Measurements from ENCODE around the gene SPARC.
A peak's percentile ranks its signal among the peaks of the same experiment; 100 is the strongest.
"Not testable (repeated sequence)": the region's sequence is repeated elsewhere in the genome, so short reads cannot be mapped to it uniquely, and the experiment has no call there.

Gene SPARC, protein sequence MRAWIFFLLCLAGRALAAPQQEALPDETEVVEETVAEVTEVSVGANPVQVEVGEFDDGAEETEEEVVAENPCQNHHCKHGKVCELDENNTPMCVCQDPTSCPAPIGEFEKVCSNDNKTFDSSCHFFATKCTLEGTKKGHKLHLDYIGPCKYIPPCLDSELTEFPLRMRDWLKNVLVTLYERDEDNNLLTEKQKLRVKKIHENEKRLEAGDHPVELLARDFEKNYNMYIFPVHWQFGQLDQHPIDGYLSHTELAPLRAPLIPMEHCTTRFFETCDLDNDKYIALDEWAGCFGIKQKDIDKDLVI

DNA sequence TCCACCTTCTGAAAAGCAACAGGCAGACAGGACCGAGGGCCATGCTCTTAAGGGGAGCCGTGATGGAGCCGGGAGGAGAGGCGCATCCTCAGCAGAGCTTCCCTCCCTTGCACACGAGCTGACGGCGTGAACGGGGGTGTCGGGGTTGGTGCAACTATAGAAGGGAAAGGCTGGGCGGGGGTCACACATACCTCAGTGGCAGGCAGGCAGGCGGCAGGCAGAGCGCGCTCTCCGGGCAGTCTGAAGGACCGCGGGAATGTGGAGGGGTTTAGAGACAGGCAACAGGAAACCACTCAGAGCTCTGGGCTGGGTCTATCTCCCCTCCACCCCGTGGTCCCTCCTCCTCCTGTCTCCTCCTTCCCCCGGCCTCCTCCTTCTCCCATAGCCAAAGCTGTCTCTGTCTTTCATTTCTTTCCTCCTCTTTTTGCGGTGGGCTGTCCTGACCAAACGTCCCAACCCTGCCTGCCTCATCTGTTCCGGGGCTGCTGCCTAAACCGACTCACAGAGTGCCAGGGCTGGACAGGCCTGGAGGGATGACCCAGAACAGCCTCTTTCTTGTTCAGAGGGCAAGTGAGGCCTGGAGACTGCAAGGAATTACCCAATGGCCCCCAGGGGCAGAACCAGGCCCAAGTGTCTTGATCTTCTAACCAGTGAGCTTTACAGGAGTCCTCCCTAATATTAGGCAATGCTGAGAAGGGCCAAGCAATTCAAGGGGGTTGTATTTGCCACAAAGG is at the start of gene SPARC:
SPARC (minus strand) TSS at position 242 of the 734 bp plus-strand sequence. CDS start 10,727 bp downstream, outside the sequence.
- DNase-seq = no peak

DNA sequence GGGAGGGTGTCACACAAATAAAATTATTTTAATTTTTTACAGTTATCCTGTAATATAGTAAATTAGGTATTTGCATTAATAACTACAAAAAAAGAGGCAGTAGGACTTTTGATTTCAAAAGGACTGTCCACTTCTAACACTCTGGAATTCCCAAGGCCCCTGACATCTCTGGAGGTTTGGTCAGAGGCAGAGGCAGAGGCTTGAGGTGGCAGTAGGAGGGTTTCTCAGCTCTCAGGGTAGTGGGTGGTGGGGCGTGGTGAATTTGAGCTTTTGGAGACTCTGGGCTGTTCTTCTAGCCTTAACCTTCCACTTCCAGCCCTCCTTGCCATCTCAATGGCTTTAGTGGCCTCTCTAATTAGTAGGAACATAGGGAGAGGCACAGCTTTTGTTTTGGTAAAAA is 48.9 kb upstream of the SPARC start:
- no peak for DNase-seq

DNA sequence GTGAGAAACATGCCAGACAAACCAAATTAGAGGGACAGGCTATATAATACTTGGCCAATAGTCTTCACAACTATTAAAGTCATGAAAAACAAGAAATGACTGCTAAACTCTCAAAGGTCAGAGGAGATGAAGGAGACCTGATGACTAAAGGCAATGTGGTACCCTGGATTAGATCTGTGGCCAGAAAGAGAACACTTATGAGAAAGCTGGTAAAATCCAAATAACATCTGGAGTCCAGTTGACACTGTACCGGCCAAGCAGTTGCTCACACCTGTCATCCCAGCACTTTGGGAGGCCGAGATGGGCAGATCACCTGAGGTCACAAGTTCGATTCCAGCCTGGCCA is 47.3 kb upstream of the SPARC start:
- DNase-seq = no peak

DNA sequence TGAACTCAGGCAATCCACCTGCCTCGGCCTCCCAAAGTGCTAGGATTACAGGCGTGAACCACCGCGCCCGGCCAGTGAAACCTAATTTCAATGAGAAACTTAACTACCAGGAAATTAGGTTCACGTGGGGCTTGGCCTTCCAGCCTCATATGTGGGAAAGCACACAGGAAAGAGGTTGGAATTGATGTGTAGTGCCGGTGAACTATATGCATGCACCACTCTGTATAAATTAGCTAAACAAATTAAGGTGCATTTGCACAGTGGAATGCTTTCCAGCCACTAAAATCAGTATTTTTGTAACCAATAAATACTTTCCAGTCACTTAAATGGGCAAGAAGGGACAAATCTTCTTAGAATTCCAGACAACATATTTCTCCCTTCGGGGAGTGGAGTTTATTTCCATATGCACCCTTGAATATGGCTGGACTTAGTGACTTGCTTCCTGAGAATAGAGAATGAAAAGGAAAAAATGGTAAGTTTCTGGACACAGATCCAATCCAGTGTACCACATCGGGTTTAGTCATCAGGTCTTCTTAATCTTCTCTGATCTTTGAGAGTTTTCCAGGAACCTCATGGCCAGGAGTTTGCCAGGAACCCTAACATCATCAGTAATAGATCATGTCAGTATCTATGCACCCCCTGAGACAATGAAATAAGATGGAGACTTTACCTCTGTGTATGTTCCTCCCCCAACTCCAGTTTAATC is 46.8 kb upstream of the SPARC start:
- DNase-seq = no peak

DNA sequence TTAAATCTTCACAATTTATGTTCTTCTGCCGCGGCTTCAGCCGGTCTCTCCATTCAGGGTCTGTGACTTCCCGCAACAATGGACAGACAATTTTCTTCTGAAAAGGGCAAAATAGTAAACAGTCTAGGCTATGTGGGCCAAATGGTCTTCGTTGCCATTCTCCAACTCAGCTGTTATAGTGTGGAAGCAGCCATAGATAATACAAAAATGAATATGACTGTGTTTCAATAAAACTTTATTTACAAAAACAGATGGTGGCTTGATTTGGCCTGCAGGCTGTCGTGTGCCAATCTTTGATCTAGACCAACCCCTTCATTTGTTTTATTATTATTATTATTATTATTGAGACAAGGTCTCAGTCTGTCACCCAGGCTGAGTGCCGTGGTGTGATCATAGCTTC is 43.7 kb upstream of the SPARC start:
- DNase-seq = no peak

DNA sequence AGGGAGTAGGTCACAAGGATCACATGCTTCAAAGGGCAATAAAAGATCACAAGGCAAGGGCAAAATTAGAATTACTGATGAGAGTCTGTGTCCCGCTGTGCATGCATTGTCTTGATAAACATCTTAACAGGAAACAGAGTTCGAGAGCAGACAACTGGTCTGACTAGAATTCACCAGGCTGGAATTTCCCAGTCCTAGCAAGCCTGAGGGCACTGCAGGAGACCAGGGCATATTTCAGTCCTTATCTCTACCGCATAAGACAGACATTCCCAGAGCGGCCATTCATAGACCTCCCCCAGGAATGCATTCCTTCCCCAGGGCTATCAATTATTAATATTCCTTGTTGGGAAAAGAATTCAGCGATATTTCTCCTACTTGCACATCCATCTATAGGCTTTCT is 42.9 kb upstream of the SPARC start:
- not testable (repeated sequence) for DNase-seq

GRCh38 chr5:151724360-151724759 is 37.6 kb upstream of the SPARC start:
- DNase-seq = no peak

DNA sequence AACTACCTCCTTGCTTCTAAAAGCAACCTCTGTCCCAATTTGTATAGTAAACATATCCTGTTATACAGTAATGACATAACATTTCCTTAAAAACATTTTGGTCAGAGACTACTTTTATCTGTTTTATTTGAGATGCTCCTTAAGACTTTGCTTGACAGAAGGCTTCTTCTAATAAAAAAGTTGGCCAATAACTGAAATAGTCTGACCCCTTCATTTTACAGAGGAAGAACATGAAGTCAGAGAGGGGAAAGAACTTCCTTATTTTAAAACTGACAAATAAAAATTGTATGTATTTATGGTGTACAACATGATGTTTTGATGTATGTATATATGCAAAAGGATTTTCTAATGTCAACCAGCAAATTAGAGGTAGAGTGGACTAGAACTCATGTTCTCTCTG is 35.8 kb upstream of the SPARC start:
- DNase-seq = no peak

DNA sequence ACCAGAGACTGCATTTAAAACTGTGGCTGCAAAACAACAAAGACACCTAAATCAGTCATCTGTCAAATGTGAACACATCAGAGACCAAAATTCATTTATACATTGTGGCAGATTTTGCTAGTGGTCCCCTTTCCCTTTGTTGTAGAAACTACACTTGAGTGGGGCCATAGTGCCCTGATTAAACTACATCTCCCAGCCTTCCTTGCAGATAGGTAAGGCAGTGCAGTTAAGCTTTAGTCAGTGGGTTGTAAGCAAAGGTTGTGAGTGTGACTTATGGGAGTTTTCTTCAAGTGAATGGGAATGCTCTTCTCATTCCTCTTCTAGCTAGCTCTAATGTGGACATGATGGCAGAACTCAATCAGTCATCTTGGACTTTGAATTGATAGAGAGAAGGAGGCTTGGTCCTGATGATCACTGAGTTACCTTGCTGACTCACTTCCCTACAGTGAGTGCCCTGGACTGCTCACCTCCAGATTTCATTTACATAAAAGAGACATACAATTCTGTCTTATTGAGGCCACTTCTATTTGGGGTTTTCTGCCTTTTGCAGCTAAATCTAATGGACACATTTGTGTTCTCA is 35.2 kb upstream of the SPARC start:
- no peak for DNase-seq

DNA sequence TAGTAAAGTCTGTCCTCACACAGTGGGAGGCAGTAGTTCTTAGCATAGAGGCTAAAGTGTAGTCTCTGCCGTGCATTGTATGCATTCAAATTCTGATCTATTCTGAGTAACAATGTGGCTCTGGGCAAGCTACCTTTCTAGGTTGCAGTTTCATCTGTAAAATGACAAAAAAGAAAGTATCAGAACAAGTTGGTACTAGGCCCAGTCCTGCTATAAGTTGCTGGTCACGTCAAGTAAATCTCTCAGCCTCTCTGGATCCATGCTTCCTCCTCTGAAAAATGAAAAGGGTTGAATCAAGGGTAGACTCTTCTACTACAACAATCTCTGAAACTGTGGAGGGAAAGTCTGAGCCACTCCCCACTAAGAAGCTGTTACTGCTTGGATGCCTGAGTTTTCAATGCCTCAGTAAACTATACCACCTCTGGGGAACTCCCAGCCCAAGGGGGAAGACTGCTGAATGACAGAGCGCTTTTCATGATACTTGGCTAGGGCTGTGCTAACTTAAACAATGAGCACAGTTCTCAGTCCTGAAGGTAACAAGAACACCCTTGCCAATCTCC is 34.5 kb upstream of the SPARC start:
- no peak for DNase-seq

DNA sequence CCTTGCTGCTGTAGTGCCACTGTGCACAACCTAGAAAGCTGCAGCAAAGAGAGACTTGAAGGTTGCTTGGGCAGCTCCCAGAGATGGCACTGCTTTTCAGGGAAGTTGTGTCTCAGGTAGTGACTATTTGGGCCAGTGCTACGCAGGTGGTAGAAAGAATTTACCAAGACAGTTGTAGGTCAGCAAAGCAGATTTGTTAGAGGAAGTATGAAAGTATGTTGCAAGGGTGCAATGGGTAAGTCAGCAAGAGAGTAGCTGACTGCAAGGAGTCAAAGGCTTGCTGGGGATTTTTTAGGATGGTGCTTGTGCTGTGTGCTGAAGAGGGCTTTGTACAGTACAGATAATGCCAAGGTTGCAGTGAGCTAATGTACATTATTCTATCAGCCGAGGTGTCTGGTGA is 33.5 kb upstream of the SPARC start:
- no peak for DNase-seq

GRCh38 chr5:151719228-151720000 is 32.7 kb upstream of the SPARC start:
- DNase-seq = peak; percentile 3

DNA sequence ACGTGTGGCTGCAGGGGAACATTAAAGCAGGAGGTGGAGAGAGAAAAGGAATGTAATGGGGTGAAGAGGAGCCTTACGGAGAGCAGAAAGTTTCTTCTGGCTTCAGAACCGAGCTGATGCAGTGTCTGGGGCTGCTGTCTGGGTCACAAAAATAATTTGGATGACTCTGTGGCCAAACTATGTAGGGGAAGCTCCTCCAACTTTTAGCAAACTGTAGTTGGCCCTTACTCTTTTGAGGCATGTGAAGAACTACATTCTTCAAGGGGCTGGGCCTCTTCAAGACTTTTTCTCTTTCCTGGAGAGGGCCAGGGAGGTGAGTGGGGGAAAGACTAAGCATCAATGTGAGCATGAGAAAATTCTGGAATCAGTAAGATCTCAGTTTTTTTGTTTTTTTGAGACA is 31.9 kb upstream of the SPARC start:
- no peak for DNase-seq

- no peak for DNase-seq
Observed at GRCh38 chr5:151718153-151718552, 31.4 kb upstream of the SPARC start.

GRCh38 chr5:151717416-151717815 is 30.7 kb upstream of the SPARC start:
- DNase-seq = no peak

DNA sequence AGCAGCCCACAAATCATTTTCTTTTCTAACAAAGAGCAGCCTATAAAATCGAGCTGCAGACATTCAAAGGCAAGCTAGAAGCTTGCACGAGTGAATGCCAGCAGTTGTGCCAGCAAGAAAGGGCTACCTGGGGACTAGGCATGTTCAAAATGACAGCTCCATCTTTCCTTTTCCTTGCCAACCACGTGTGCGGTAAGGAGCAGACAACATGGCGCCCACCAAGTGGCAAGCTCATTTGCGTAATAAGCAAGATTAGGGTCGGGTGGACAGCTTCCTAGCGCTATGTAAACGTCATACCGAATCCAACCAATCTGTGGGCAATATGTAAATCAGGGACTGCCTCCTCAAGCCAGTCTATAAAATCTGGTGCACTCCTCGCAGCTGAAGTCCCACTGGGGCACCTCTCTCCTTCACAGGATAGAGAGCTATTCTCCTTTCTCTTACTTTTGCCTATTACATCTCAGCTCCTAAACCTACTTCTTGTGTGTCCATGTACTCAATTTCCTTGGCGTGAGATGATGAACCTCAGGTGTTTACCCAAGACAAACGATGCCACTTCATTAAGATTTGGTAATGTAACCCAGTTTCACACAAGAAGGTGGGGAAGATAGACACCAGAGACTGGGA is 22.5 kb upstream of the SPARC start:
- DNase-seq = no peak

DNA sequence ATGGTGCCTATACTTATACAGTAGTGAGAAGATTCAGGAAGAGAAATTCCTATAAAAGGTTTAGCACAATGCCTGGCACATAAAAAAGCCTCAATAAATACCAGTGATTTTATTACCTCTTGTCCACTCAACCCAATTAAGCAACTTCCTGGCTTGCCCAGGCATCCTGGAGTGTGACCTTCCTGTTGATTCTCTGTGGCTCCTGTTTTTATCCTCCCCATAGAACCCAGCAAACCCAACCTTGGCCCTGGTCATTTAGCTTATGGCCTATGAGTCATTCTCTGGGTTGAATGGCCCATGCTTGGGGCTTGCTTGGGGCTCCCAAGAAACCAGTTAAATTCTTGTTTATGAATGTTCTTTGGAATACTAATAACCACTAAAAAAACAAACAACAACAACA is 21.4 kb upstream of the SPARC start:
- no peak for DNase-seq

DNA sequence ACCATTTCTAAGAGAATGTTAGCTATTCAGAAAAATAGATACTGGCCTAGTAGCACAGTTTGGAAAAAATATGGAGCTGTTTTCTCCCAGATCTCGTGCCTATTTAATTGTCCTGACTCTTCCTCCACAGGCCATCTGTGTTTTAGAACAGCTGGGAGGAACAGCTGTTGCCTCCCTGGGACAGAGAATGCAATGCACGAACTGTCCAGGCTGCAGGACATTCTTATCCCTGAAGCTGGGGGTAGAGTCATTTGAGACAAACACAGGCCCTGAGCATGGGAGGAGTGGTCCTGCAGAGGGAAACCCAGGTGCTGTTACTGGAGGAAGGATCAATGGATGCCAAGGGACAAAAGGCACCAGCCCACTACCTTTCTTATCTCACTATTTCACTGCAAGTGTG is 20.9 kb upstream of the SPARC start:
- DNase-seq = no peak

DNA sequence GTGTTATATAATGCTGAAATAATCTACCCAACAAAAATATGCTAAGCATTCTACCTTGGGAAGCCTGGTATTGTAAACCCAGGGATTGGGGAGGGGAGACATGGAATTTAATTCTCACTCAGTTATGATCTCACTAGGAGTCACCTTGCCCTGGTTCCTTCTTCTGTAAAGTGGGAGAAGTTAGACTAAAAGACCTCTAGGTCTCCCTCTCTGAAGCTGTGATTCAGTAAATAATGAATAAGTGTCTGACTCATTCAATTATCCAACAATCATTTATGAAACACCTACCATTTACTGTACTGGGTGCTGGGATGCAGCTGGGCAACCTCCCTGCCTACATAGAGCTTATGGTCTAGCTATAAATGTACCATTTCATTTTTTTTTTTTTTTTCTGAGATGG is 20.2 kb upstream of the SPARC start:
- no peak for DNase-seq

DNA sequence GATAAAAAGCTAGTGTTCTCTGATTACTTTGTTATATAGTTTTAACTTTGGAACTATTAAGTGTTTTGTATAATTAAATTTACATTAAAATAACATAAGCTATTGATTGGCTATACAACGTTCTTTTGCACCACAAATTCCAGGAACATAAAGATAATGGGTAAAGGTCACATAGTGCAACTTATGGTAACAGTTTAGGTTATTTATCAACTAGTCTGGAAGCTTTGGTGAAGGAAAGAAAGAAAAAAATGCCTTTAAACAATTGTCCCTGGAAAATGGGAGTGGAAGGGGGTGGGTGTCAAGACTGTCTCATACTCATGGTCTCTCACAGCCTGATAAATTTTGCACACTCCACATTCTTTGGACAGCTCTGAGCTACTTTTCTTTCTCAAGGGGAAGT is 17.1 kb upstream of the SPARC start:
- no peak for DNase-seq

GRCh38 chr5:151703227-151703626 is 16.5 kb upstream of the SPARC start:
- DNase-seq = no peak

DNA sequence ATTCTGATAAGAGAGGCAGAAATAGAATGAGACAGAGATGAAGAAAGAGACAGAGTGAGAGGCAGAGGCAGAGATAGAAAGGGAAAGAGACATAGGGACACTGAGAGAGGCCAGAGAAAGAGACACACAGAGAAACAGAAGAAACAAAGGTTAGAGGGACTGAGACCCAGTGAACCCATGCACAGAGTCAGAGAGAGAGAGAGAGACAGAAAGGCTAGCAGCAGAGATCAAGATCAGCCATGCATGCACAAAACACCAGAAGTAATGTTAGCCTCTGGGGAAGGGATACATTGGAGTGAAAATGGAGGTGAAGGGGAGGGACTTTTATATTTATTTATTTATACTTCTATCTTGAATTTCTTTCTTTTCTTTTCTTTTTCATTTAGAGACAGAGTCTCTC is 14.1 kb upstream of the SPARC start:
- DNase-seq = no peak

Data from CD4-positive, alpha-beta T cell treated with Interleukin-4 for 4 hours (primary cell).